Astrocyte (in vitro differentiated cells and primary cell): ENCODE results near the gene PTPRD. TPM values are rescaled to one million over a fixed set of nuclear protein-coding genes. Genes with fewer than 3 reads are reported as not detected.

Experiments
- DNase-seq: peaks from one replicate; pipeline ENCODE4 v3.0.0-alpha.2; 2010; ENCODE audit warnings: low read depth
- FAIRE-seq: peaks from 2 replicates; lab custom pipeline; 2011; peaks lifted over from hg19 to GRCh38; lab: Jason Lieb, UNC
- H2AFZ ChIP-seq: 2 replicates; pipeline ENCODE4 v1.6.0; 2012; ENCODE audit warnings: low read depth, low read length, inconsistent platforms
- H3K27ac ChIP-seq: 2 replicates; pipeline ENCODE4 v1.5.1; 2011; ENCODE audit warnings: low read depth, low read length, inconsistent platforms
- H3K27me3 ChIP-seq: 2 replicates; pipeline ENCODE4 v1.6.0; 2011; ENCODE audit warnings: low read length, inconsistent platforms; ENCODE audit not compliant: insufficient read depth
- H3K36me3 ChIP-seq: 2 replicates; pipeline ENCODE4 v1.5.1; 2011; ENCODE audit warnings: low read length, inconsistent platforms; ENCODE audit not compliant: insufficient read depth
- H3K4me1 ChIP-seq: 2 replicates; pipeline ENCODE4 v1.5.1; 2011; ENCODE audit warnings: low read length, inconsistent platforms; ENCODE audit not compliant: insufficient read depth
- H3K4me2 ChIP-seq: 2 replicates; pipeline ENCODE4 v1.6.0; 2012; ENCODE audit warnings: low read length, inconsistent platforms
- H3K4me3 ChIP-seq: 2 replicates; pipeline ENCODE4 v1.5.1; 2011; ENCODE audit warnings: low read depth, mild to moderate bottlenecking, low read length, inconsistent platforms; ENCODE audit not compliant: insufficient read depth
- H3K79me2 ChIP-seq: 2 replicates; pipeline ENCODE4 v1.6.0; 2012; ENCODE audit warnings: mild to moderate bottlenecking, low read length, inconsistent platforms; ENCODE audit not compliant: insufficient read depth
- H3K9ac ChIP-seq: 2 replicates; pipeline ENCODE4 v1.6.0; 2012; ENCODE audit warnings: mild to moderate bottlenecking, low read length, inconsistent platforms
- H3K9me3 ChIP-seq: 2 replicates; pipeline ENCODE4 v1.5.1; 2012; ENCODE audit warnings: low read depth, mild to moderate bottlenecking, low read length, inconsistent platforms; ENCODE audit not compliant: insufficient read depth
- H4K20me1 ChIP-seq: 2 replicates; pipeline ENCODE4 v1.6.0; 2012; ENCODE audit warnings: low read length, inconsistent platforms; ENCODE audit not compliant: insufficient read depth
- H3K27ac Mint-ChIP-seq: one replicate; pipeline ENCODE4 v1.8.0; 2021; ENCODE audit warnings: mild to moderate bottlenecking, mixed read lengths; ENCODE audit not compliant: unreplicated experiment
- H3K27me3 Mint-ChIP-seq: one replicate; pipeline ENCODE4 v1.8.0; 2021; ENCODE audit warnings: low read depth, mixed read lengths; ENCODE audit not compliant: unreplicated experiment
- H3K36me3 Mint-ChIP-seq: one replicate; pipeline ENCODE4 v1.8.0; 2021; ENCODE audit warnings: low read depth, mixed read lengths; ENCODE audit not compliant: unreplicated experiment
- H3K4me1 Mint-ChIP-seq: one replicate; pipeline ENCODE4 v1.8.0; 2021; ENCODE audit warnings: low read depth, mixed read lengths; ENCODE audit not compliant: unreplicated experiment
- H3K4me3 Mint-ChIP-seq: one replicate; pipeline ENCODE4 v1.8.0; 2021; ENCODE audit warnings: mild to moderate bottlenecking, moderate library complexity, mixed read lengths; ENCODE audit not compliant: unreplicated experiment
- H3K9me3 Mint-ChIP-seq: one replicate; pipeline ENCODE4 v1.8.0; 2021; ENCODE audit warnings: mild to moderate bottlenecking, mixed read lengths; ENCODE audit not compliant: unreplicated experiment
- CTCF ChIP-seq: IDR thresholded peaks from 2 replicates; pipeline ENCODE4 v1.5.1; 2011; ENCODE audit warnings: low read depth, mild to moderate bottlenecking, inconsistent platforms, low read length, moderate library complexity; ENCODE audit not compliant: insufficient read depth
- EZH2 ChIP-seq: IDR thresholded peaks from 2 replicates; pipeline ENCODE4 v1.6.1; 2012; ENCODE audit warnings: mild to moderate bottlenecking, low read length, inconsistent platforms; ENCODE audit not compliant: insufficient read depth
- total RNA-seq: library from RNA; stranded (reverse); gene quantifications from 2 replicates; pipeline ENCODE4 v1.2.1, GENCODE V29; 2021

PTPRD gene
- total RNA-seq, 1 donor from 2014 or later, result 88.1 TPM

GRCh38 chr9:8745347-8745746, 1867.5 kb downstream of the PTPRD start:
- Mint-ChIP-seq H3K4me3 (no peak overlapping the region), H3K27ac (no peak overlapping the region), H3K9me3 (no peaks in the 10 kb centered on the region), H3K27me3 (no peaks in the 10 kb centered on the region), H3K4me1 (peaks cover 2% of the 10 kb centered on the region), H3K36me3 (no peaks in the 10 kb centered on the region)
- no peak overlapping the region for H3K27ac ChIP-seq
- no peak overlapping the region for H2AFZ ChIP-seq
- no peaks in the 10 kb centered on the region for H3K9me3 ChIP-seq
- no peaks in the 10 kb centered on the region for H4K20me1 ChIP-seq
- H3K4me2 ChIP-seq, result no peak overlapping the region
- H3K36me3 ChIP-seq, result no peaks in the 10 kb centered on the region
- no peak for DNase-seq
- no peak for FAIRE-seq
- H3K9ac ChIP-seq, result no peak overlapping the region
- H3K79me2 ChIP-seq, result no peaks in the 10 kb centered on the region
- H3K4me1 ChIP-seq, result no peaks in the 10 kb centered on the region
- H3K4me3 ChIP-seq, result no peak overlapping the region
- no peak for TF ChIP-seq CTCF
- no peak for TF ChIP-seq EZH2
- H3K27me3 ChIP-seq, result no peaks in the 10 kb centered on the region

- H3K36me3 ChIP-seq, result no peaks in the 10 kb centered on the region
- Mint-ChIP-seq H3K9me3 (no peaks in the 10 kb centered on the region), H3K27ac (no peak overlapping the region), H3K27me3 (no peaks in the 10 kb centered on the region), H3K36me3 (no peaks in the 10 kb centered on the region), H3K4me3 (no peak overlapping the region), H3K4me1 (peaks cover 13% of the 10 kb centered on the region)
- DNase-seq (no peak), FAIRE-seq (no peak)
- no peaks in the 10 kb centered on the region for H3K27me3 ChIP-seq
- no peak overlapping the region for H3K4me2 ChIP-seq
- no peaks in the 10 kb centered on the region for H4K20me1 ChIP-seq
- H3K27ac ChIP-seq, result no peak overlapping the region
- no peak overlapping the region for H3K4me3 ChIP-seq
- no peak overlapping the region for H3K9ac ChIP-seq
- peaks cover 3% of the 10 kb centered on the region for H3K4me1 ChIP-seq
- H3K79me2 ChIP-seq, result no peaks in the 10 kb centered on the region
- no peaks in the 10 kb centered on the region for H3K9me3 ChIP-seq
- TF ChIP-seq EZH2, result no peak
- no peak for TF ChIP-seq CTCF
- H2AFZ ChIP-seq, result no peak overlapping the region
Measured at GRCh38 chr9:8738945-8739344, 1873.9 kb downstream of the PTPRD start.

- Mint-ChIP-seq H3K36me3 (no peaks in the 10 kb centered on the region), H3K27ac (no peak overlapping the region), H3K9me3 (no peaks in the 10 kb centered on the region), H3K4me1 (peaks cover 29% of the 10 kb centered on the region), H3K27me3 (no peaks in the 10 kb centered on the region), H3K4me3 (no peak overlapping the region)
- Histone ChIP-seq H3K36me3 (no peaks in the 10 kb centered on the region), H4K20me1 (no peaks in the 10 kb centered on the region), H3K4me3 (no peak overlapping the region), H2AFZ (no peak overlapping the region), H3K4me2 (no peak overlapping the region), H3K27ac (no peak overlapping the region), H3K9ac (no peak overlapping the region), H3K4me1 (peaks cover 11% of the 10 kb centered on the region), H3K79me2 (no peaks in the 10 kb centered on the region), H3K9me3 (no peaks in the 10 kb centered on the region), H3K27me3 (no peaks in the 10 kb centered on the region)
- TF ChIP-seq EZH2 (no peak), CTCF (no peak)
- DNase-seq (no peak), FAIRE-seq (no peak)
Measured at GRCh38 chr9:8736805-8737204, 1876.0 kb downstream of the PTPRD start.
